ENCODE measurements around the gene HADHB. TPM values are rescaled to one million over a fixed set of nuclear protein-coding genes. Genes with fewer than 3 reads are reported as not detected.

The HADHB gene
- total RNA-seq, 1 experiment from 2014 or later: 41.3 TPM

GRCh38 chr2:26325851-26326250, 81.1 kb downstream of the HADHB start:
- no peak overlapping the region for H3K27ac Mint-ChIP-seq
- Histone ChIP-seq H2BK120ac (ENCODE audit: low read depth, low read length, poor library complexity, severe bottlenecking) (no peak overlapping the region), H3T11ph (ENCODE audit: low read length) (no peak overlapping the region), H2BK20ac (ENCODE audit: low read depth, low read length, poor library complexity, severe bottlenecking) (no peak overlapping the region), H4K8ac (replicated peaks; ENCODE audit: insufficient read length, low read depth, low read length) (no peak overlapping the region), H3K23ac (ENCODE audit: insufficient read length, low read depth, low read length) (no peak overlapping the region), H3K9me3 (ENCODE audit: control insufficient read depth, low read depth, low read length) (no peaks in the 10 kb centered on the region), H3K27me3 (ENCODE audit: insufficient read depth, low read length) (no peaks in the 10 kb centered on the region), H3K56ac (ENCODE audit: insufficient read length, low read depth, low read length) (no peak overlapping the region), H2AK5ac (ENCODE audit: insufficient read length, low read length) (no peak overlapping the region), H3K14ac (ENCODE audit: insufficient read depth, low read length) (no peak overlapping the region), H3K4me1 (ENCODE audit: insufficient read depth, low read length) (no peaks in the 10 kb centered on the region), H4K20me1 (ENCODE audit: control insufficient read depth, insufficient read depth, insufficient read length) (no peaks in the 10 kb centered on the region), H2BK15ac (ENCODE audit: low read depth, low read length) (no peak overlapping the region), H3K79me2 (ENCODE audit: insufficient read depth, low read length) (no peaks in the 10 kb centered on the region), H4K5ac (ENCODE audit: insufficient read length, low read depth, low read length) (no peak overlapping the region), H2AFZ (ENCODE audit: low read length) (no peak overlapping the region), H3K27ac (ENCODE audit: insufficient read length, low read depth, low read length) (no peak overlapping the region), H3K4ac (ENCODE audit: low read depth, low read length) (no peak overlapping the region), H4K91ac (ENCODE audit: insufficient read length, low read depth, low read length) (no peak overlapping the region), H3K79me1 (ENCODE audit: insufficient read depth, low read depth, low read length, poor library complexity, severe bottlenecking) (no peaks in the 10 kb centered on the region), H2BK5ac (ENCODE audit: insufficient read length, low read length) (no peak overlapping the region), H2BK12ac (ENCODE audit: insufficient read length, low read depth, low read length) (no peak overlapping the region), H3K18ac (ENCODE audit: insufficient read length, low read depth, low read length) (no peak overlapping the region), H3K4me2 (ENCODE audit: insufficient read depth, insufficient read length, low read length) (no peak overlapping the region), H3K9ac (ENCODE audit: extremely low read depth, insufficient read length, low read length) (no peak overlapping the region), H3K23me2 (ENCODE audit: insufficient read length, low read depth, low read length, poor library complexity, severe bottlenecking) (no peaks in the 10 kb centered on the region)
- DNase-seq: no peak
- WGBS (ENCODE audit: extremely low coverage, insufficient read length, low lambda C conversion rate): no CpG with 5 or more reads among the region's 4 CpGs
- no peak overlapping the region for H3K4me3 Mint-ChIP-seq
- H3K9me3 Mint-ChIP-seq: no peaks in the 10 kb centered on the region
- no peaks in the 10 kb centered on the region; the same call in 1 of the 2 replicates for H3K27me3 Mint-ChIP-seq (ENCODE audit: low read depth)
- H3K36me3 Mint-ChIP-seq (ENCODE audit: insufficient read depth in 1 of 3, low read depth in 3 of 3): no peaks in the 10 kb centered on the region
- H3K4me1 Mint-ChIP-seq: peaks cover 3 to 8% of the 10 kb centered on the region in 2 experiments
- TF ChIP-seq, protein P1, sequence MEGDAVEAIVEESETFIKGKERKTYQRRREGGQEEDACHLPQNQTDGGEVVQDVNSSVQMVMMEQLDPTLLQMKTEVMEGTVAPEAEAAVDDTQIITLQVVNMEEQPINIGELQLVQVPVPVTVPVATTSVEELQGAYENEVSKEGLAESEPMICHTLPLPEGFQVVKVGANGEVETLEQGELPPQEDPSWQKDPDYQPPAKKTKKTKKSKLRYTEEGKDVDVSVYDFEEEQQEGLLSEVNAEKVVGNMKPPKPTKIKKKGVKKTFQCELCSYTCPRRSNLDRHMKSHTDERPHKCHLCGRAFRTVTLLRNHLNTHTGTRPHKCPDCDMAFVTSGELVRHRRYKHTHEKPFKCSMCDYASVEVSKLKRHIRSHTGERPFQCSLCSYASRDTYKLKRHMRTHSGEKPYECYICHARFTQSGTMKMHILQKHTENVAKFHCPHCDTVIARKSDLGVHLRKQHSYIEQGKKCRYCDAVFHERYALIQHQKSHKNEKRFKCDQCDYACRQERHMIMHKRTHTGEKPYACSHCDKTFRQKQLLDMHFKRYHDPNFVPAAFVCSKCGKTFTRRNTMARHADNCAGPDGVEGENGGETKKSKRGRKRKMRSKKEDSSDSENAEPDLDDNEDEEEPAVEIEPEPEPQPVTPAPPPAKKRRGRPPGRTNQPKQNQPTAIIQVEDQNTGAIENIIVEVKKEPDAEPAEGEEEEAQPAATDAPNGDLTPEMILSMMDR (conservative IDR thresholded peaks at IDR 0.05): no peak

Measured in H9 (cell line).